ENCODE data around the gene INTS13.

Gene INTS13

GRCh38 chr12:26978801-26979200 is 41.0 kb upstream of the INTS13 start:
- Histone ChIP-seq H3K27me3 (ENCODE audit: control insufficient read depth, low read length) (no peaks in the 10 kb centered on the region), H4K20me1 (ENCODE audit: control insufficient read depth, insufficient read depth, low read depth, low read length) (no peaks in the 10 kb centered on the region), H3K9me3 (ENCODE audit: control insufficient read depth, insufficient read depth, low read length) (no peaks in the 10 kb centered on the region), H3K27ac (ENCODE audit: low read depth, low read length) (no peak overlapping the region), H3K79me2 (ENCODE audit: control insufficient read depth, low read length) (no peaks in the 10 kb centered on the region), H3K36me3 (ENCODE audit: control insufficient read depth, low read length) (peaks cover 4% of the 10 kb centered on the region), H3K9me2 (replicated peaks; ENCODE audit: control insufficient read depth, low read length) (no peaks in the 10 kb centered on the region), H3K4me2 (ENCODE audit: low read length) (no peak overlapping the region), H3K4me1 (ENCODE audit: control insufficient read depth, low read length) (peaks cover 4% of the 10 kb centered on the region; the same call in 1 of the 2 replicates), H3K4me3 (ENCODE audit: low read length) (no peak overlapping the region), H3F3A (ENCODE audit: control insufficient read depth, insufficient read depth) (no peaks in the 10 kb centered on the region)
- no peak for TF ChIP-seq CTCF (IDR thresholded peaks at IDR 0.05; ENCODE audit: low read depth, low read length, poor library complexity, severe bottlenecking)
- no peak for TF ChIP-seq EZH2phosphoT487 (IDR thresholded peaks at IDR 0.05; ENCODE audit: borderline replicate concordance, low read length)

DNA sequence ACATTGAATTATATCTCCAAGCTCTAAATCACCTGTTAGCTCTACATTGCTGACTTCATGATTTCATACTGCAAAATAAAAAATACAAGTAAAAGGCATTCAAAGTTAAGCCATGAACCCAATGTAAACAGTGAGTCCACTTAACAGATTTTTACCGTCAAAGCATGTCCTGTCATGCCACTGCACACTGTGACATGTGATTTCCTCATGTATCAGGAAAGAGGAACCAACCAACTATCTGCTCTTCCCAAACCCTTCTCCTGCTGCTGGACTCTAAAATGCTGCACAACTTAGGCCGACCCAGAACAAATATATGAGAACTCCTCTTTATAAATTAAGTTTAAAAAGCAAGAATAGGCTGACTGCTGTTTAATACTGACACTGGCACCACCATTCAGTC is 38.9 kb upstream of the INTS13 start:
- no peak overlapping the region for H3K4me3 ChIP-seq (ENCODE audit: low read length)
- peaks cover under 1% of the 10 kb centered on the region; the same call in 1 of the 2 replicates for H3F3A ChIP-seq (ENCODE audit: control insufficient read depth, insufficient read depth)
- H3K36me3 ChIP-seq (ENCODE audit: control insufficient read depth, low read length), result peaks cover 8% of the 10 kb centered on the region
- no peaks in the 10 kb centered on the region for H3K27me3 ChIP-seq (ENCODE audit: control insufficient read depth, low read length)
- H3K27ac ChIP-seq (ENCODE audit: low read depth, low read length), result no peak overlapping the region
- no peaks in the 10 kb centered on the region for H3K79me2 ChIP-seq (ENCODE audit: control insufficient read depth, low read length)
- H3K4me2 ChIP-seq (ENCODE audit: low read length), result no peak overlapping the region
- TF ChIP-seq CTCF (IDR thresholded peaks at IDR 0.05; ENCODE audit: low read depth, low read length, poor library complexity, severe bottlenecking), result no peak
- TF ChIP-seq EZH2phosphoT487 (IDR thresholded peaks at IDR 0.05; ENCODE audit: borderline replicate concordance, low read length), result no peak
- no peaks in the 10 kb centered on the region for H3K9me3 ChIP-seq (ENCODE audit: control insufficient read depth, insufficient read depth, low read length)
- no peaks in the 10 kb centered on the region for H3K9me2 ChIP-seq (replicated peaks; ENCODE audit: control insufficient read depth, low read length)
- peaks cover 12% of the 10 kb centered on the region for H3K4me1 ChIP-seq (ENCODE audit: control insufficient read depth, low read length)
- H4K20me1 ChIP-seq (ENCODE audit: control insufficient read depth, insufficient read depth, low read depth, low read length), result no peaks in the 10 kb centered on the region

GRCh38 chr12:26971963-26972362 is 34.2 kb upstream of the INTS13 start:
- H3F3A ChIP-seq (ENCODE audit: control insufficient read depth, insufficient read depth), result peaks cover 17% of the 10 kb centered on the region; the same call in 1 of the 2 replicates
- H4K20me1 ChIP-seq (ENCODE audit: control insufficient read depth, insufficient read depth, low read depth, low read length), result no peaks in the 10 kb centered on the region
- H3K27ac ChIP-seq (ENCODE audit: low read depth, low read length), result peak overlapping the region; percentile 55
- peaks cover 27% of the 10 kb centered on the region for H3K4me1 ChIP-seq (ENCODE audit: control insufficient read depth, low read length)
- H3K79me2 ChIP-seq (ENCODE audit: control insufficient read depth, low read length), result no peaks in the 10 kb centered on the region
- H3K4me3 ChIP-seq (ENCODE audit: low read length), result no peak overlapping the region
- H3K9me3 ChIP-seq (ENCODE audit: control insufficient read depth, insufficient read depth, low read length), result no peaks in the 10 kb centered on the region
- H3K9me2 ChIP-seq (replicated peaks; ENCODE audit: control insufficient read depth, low read length), result no peaks in the 10 kb centered on the region
- no peak for TF ChIP-seq EZH2phosphoT487 (IDR thresholded peaks at IDR 0.05; ENCODE audit: borderline replicate concordance, low read length)
- H3K4me2 ChIP-seq (ENCODE audit: low read length), result peak overlapping the region; percentile 53
- peaks cover 22% of the 10 kb centered on the region for H3K36me3 ChIP-seq (ENCODE audit: control insufficient read depth, low read length)
- H3K27me3 ChIP-seq (ENCODE audit: control insufficient read depth, low read length), result no peaks in the 10 kb centered on the region

GRCh38 chr12:26970136-26970535 is 32.4 kb upstream of the INTS13 start:
- no peak overlapping the region for H3K27ac ChIP-seq (ENCODE audit: low read depth, low read length)
- H3K9me3 ChIP-seq (ENCODE audit: control insufficient read depth, insufficient read depth, low read length), result no peaks in the 10 kb centered on the region
- H3F3A ChIP-seq (ENCODE audit: control insufficient read depth, insufficient read depth), result peaks cover 17% of the 10 kb centered on the region; the same call in 1 of the 2 replicates
- H3K9me2 ChIP-seq (replicated peaks; ENCODE audit: control insufficient read depth, low read length), result no peaks in the 10 kb centered on the region
- no peak overlapping the region for H3K4me3 ChIP-seq (ENCODE audit: low read length)
- H3K36me3 ChIP-seq (ENCODE audit: control insufficient read depth, low read length), result peaks cover 36% of the 10 kb centered on the region
- no peaks in the 10 kb centered on the region for H3K27me3 ChIP-seq (ENCODE audit: control insufficient read depth, low read length)
- no peak overlapping the region for H3K4me2 ChIP-seq (ENCODE audit: low read length)
- H3K4me1 ChIP-seq (ENCODE audit: control insufficient read depth, low read length), result peaks cover 24% of the 10 kb centered on the region
- TF ChIP-seq CTCF (IDR thresholded peaks at IDR 0.05; ENCODE audit: low read depth, low read length, poor library complexity, severe bottlenecking) (no peak), EZH2phosphoT487 (IDR thresholded peaks at IDR 0.05; ENCODE audit: borderline replicate concordance, low read length) (no peak)
- no peaks in the 10 kb centered on the region for H3K79me2 ChIP-seq (ENCODE audit: control insufficient read depth, low read length)
- no peaks in the 10 kb centered on the region for H4K20me1 ChIP-seq (ENCODE audit: control insufficient read depth, insufficient read depth, low read depth, low read length)
